MM.1S (cell line): ENCODE data around the gene NAT9.

Experiments used
- DNase-seq: peaks from one replicate; pipeline ENCODE4 v3.0.0-alpha.2; 2015
- H2AFZ ChIP-seq: fragments of 300-600 bp; sonication (generic); 2 replicates; pipeline ENCODE4 v1.6.0; 2016; ENCODE audit warnings: antibody characterized with exemption, low read length
- H3F3A ChIP-seq: fragments of 300-600 bp; sonication (generic); 2 replicates; pipeline ENCODE4 v1.6.1; 2016; ENCODE audit warnings: mild to moderate bottlenecking, antibody characterized with exemption, low read length, moderate library complexity, mixed read lengths; ENCODE audit not compliant: insufficient read depth
- H3K27ac ChIP-seq: fragments of 300-600 bp; sonication (generic); 2 replicates; pipeline ENCODE4 v1.5.1; 2016; ENCODE audit warnings: mild to moderate bottlenecking, low read length
- H3K27me3 ChIP-seq: fragments of 300-600 bp; sonication (generic); replicated peaks from 2 replicates; pipeline ENCODE4 v1.6.0; 2016; ENCODE audit warnings: low read length; ENCODE audit not compliant: insufficient read depth
- H3K36me3 ChIP-seq: fragments of 300-600 bp; sonication (generic); replicated peaks from 2 replicates; pipeline ENCODE4 v1.6.1; 2016; ENCODE audit warnings: mild to moderate bottlenecking, low read length, mixed read lengths; ENCODE audit not compliant: insufficient read depth
- H3K4me1 ChIP-seq: fragments of 300-600 bp; sonication (generic); 2 replicates; pipeline ENCODE4 v1.6.1; 2016; ENCODE audit warnings: low read length, mixed read lengths
- H3K4me2 ChIP-seq: fragments of 300-600 bp; sonication (generic); 2 replicates; pipeline ENCODE4 v1.6.0; 2016; ENCODE audit warnings: low read depth, low read length
- H3K4me3 ChIP-seq: fragments of 300-600 bp; sonication (generic); 2 replicates; pipeline ENCODE4 v1.5.1; 2016; ENCODE audit warnings: low read length, mixed read lengths
- H3K79me2 ChIP-seq: fragments of 300-600 bp; sonication (generic); 2 replicates; pipeline ENCODE4 v1.6.1; 2016; ENCODE audit warnings: mixed run types, low read length, mixed read lengths
- H3K9ac ChIP-seq: fragments of 300-600 bp; sonication (generic); 2 replicates; pipeline ENCODE4 v1.6.1; 2016; ENCODE audit warnings: low read length, mixed read lengths
- H3K9me2 ChIP-seq: fragments of 300-600 bp; sonication (generic); replicated peaks from 2 replicates; pipeline ENCODE4 v1.6.1; 2016; ENCODE audit warnings: mild to moderate bottlenecking, low read length, mixed read lengths; ENCODE audit not compliant: insufficient read depth
- H3K9me3 ChIP-seq: fragments of 300-600 bp; sonication (generic); replicated peaks from 2 replicates; pipeline ENCODE4 v1.6.1; 2016; ENCODE audit warnings: mild to moderate bottlenecking, low read length, mixed read lengths; ENCODE audit not compliant: insufficient read depth
- H4K20me1 ChIP-seq: fragments of 300-600 bp; sonication (generic); 2 replicates; pipeline ENCODE4 v1.6.1; 2016; ENCODE audit warnings: mild to moderate bottlenecking, low read length, moderate library complexity, mixed read lengths; ENCODE audit not compliant: insufficient read depth
- CTCF ChIP-seq: fragments of 300-600 bp; sonication (generic); IDR thresholded peaks from 2 replicates; pipeline ENCODE4 v1.5.1; 2016; ENCODE audit warnings: antibody characterized with exemption, low read length, mixed read lengths
- EZH2 ChIP-seq: fragments of 300-600 bp; sonication (generic); optimal IDR thresholded peaks from 2 replicates; pipeline ENCODE3; 2017; ENCODE audit warnings: low read depth, mild to moderate bottlenecking, antibody characterized with exemption, low read length, mixed read lengths
- EZH2phosphoT487 ChIP-seq: fragments of 300-600 bp; sonication (generic); IDR thresholded peaks from 2 replicates; pipeline ENCODE4 v1.6.1; 2018; ENCODE audit warnings: antibody characterized with exemption, low read length

The NAT9 gene

DNA sequence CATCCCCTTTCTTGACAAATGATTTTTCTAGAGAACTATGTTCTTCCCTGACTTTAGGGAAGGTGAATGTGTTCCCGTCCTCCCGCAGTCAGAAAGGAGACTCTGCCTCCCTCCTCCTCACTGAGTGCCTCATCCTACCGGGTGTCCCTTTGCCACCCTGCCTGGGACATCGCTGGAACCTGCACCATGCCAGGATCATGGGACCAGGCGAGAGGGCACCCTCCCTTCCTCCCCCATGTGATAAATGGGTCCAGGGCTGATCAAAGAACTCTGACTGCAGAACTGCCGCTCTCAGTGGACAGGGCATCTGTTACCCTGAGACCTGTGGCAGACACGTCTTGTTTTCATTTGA lies 7.4 kb downstream of the NAT9 start:
- no peak overlapping the region for H3K4me2 ChIP-seq
- no peaks in the 10 kb centered on the region for H3K9me3 ChIP-seq
- peaks cover 62% of the 10 kb centered on the region for H3F3A ChIP-seq
- H4K20me1 ChIP-seq = peaks cover 12% of the 10 kb centered on the region
- H3K4me1 ChIP-seq = no peaks in the 10 kb centered on the region
- TF ChIP-seq EZH2phosphoT487 (no peak), EZH2 (no peak), CTCF (no peak)
- no peak overlapping the region for H3K27ac ChIP-seq
- H3K36me3 ChIP-seq = 0 out of 2 replicates have a peak, but pooled peaks cover 7% of the 10 kb centered on the region
- no peak overlapping the region for H3K9ac ChIP-seq
- no peak overlapping the region for H2AFZ ChIP-seq
- peaks cover 100% of the 10 kb centered on the region for H3K79me2 ChIP-seq
- no peaks in the 10 kb centered on the region for H3K27me3 ChIP-seq
- DNase-seq = no peak
- no peak overlapping the region for H3K4me3 ChIP-seq
- no peaks in the 10 kb centered on the region for H3K9me2 ChIP-seq

DNA sequence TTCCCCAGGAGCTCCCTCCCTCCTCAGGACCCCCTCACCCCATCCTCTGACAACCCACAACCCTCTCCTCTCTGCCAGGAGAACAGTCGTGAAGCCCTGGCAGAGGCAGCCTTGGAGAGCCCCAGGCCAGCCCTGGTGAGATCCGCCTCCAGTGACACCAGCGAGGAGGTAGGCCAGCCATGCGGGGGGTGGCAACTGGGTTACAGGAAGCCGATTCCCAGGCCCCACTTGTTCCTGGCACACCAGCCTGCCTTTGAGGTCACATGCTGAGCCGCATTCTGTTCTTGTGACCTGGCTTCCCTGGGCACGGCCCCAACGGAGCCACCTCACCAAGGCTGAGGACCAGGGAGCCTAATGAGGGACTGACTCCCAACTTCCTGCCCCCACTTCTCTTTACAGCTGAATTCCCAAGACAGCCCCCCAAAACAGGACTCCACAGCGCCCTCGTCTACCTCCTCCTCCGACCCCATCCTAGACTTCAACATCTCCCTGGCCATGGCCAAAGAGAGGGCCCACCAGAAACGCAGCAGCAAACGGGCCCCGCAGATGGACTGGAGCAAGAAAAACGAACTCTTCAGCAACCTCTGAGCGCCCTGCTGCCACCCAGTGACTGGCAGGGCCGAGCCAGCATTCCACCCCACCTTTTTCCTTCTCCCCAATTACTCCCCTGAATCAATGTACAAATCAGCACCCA lies 7.9 kb downstream of the NAT9 start:
- H4K20me1 ChIP-seq = peaks cover 15% of the 10 kb centered on the region
- H3K79me2 ChIP-seq = peaks cover 100% of the 10 kb centered on the region
- no peaks in the 10 kb centered on the region for H3K9me2 ChIP-seq
- H3K9me3 ChIP-seq = no peaks in the 10 kb centered on the region
- H3K4me2 ChIP-seq = no peak overlapping the region
- H3K27ac ChIP-seq = no peak overlapping the region
- H3K36me3 ChIP-seq = 0 out of 2 replicates have a peak, but pooled peaks cover 7% of the 10 kb centered on the region
- H3F3A ChIP-seq = peaks cover 59% of the 10 kb centered on the region
- no peak for TF ChIP-seq EZH2
- TF ChIP-seq CTCF = no peak
- TF ChIP-seq EZH2phosphoT487 = no peak
- H3K4me1 ChIP-seq = no peaks in the 10 kb centered on the region
- DNase-seq = no peak
- no peak overlapping the region for H2AFZ ChIP-seq
- no peak overlapping the region for H3K9ac ChIP-seq
- H3K4me3 ChIP-seq = no peak overlapping the region
- H3K27me3 ChIP-seq = no peaks in the 10 kb centered on the region

DNA sequence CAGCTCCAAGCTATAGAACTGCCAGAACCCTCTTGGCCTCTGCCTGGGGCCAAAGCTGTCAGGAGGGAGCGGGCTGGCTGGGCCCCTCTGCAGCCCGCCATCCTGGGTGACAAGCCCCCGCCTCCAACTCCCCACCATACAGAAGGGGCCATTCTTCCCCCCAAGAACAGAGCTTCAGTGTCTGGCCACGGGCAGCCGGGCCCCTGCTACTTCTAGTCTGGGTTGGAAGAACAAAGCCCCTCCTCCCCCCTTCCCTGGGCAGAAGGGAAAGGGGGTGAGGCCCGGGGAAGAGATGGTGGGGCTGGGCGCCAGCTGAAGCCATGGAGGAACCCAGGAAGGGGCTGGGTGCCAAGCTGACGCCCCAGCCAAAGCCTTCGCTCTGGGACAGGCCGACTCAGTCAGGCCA lies 9.0 kb downstream of the NAT9 start:
- DNase-seq = no peak
- no peak overlapping the region for H3K4me2 ChIP-seq
- peaks cover 21% of the 10 kb centered on the region for H4K20me1 ChIP-seq
- H2AFZ ChIP-seq = no peak overlapping the region
- H3K36me3 ChIP-seq = 0 out of 2 replicates have a peak, but pooled peaks cover 7% of the 10 kb centered on the region
- peaks cover 48% of the 10 kb centered on the region for H3F3A ChIP-seq
- H3K79me2 ChIP-seq = peaks cover 100% of the 10 kb centered on the region
- H3K4me1 ChIP-seq = no peaks in the 10 kb centered on the region
- no peaks in the 10 kb centered on the region for H3K27me3 ChIP-seq
- H3K27ac ChIP-seq = no peak overlapping the region; the same call in 1 of the 2 replicates
- no peaks in the 10 kb centered on the region for H3K9me3 ChIP-seq
- H3K4me3 ChIP-seq = no peak overlapping the region
- H3K9me2 ChIP-seq = no peaks in the 10 kb centered on the region
- TF ChIP-seq EZH2 (no peak), EZH2phosphoT487 (no peak), CTCF (no peak)
- no peak overlapping the region for H3K9ac ChIP-seq
